ENCODE measurements around the gene CDK14. TPM values are rescaled to one million over a fixed set of nuclear protein-coding genes. Genes with fewer than 3 reads are reported as not detected.

CDK14 gene
- total and polyA plus RNA-seq, 2 donors (not counting 3 experiments of a cell fraction or from before 2014, with no cell fraction given) = 5.5 to 34.2 TPM

DNA sequence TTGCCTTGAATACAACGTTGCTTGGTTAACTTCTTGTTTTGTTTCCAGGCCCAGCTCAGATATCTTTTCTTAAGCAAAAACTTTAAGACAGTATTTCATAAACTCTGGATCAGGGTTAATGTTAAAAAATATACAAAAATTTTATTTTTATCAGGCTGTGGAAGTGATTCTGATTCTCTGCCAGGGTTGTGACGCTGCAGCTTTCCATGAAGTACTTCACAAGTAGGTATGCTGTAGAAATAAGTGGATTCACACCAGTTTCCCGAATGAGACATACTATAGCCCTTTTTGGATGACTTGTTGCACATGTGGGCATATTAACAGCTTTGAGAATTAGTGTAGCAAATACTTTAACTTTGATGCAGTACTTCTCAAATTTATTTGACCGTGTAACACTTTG is 70.1 kb downstream of the CDK14 start:
- H2AFZ ChIP-seq (ENCODE audit: low read depth, low read length) = no peak overlapping the region
- intact Hi-C loops (cut with micrococcal nuclease) (no loop called here), dilution Hi-C loops (cut with MboI; ENCODE audit: extremely low pct_ligation_motif_present, low sequenced_read_pairs) (no loop called here)
- POLR2A ChIA-PET = no interaction called here
- no peaks in the 10 kb centered on the region for H4K20me1 ChIP-seq (replicated peaks; ENCODE audit: control insufficient read depth, extremely low read depth, insufficient read depth, low read length)
- no peaks in the 10 kb centered on the region for H3K27me3 ChIP-seq (ENCODE audit: control insufficient read depth in 2 of 2, insufficient read depth in 2 of 2, low read length in 2 of 2)
- CTCF ChIA-PET = no interaction called here
- no peak overlapping the region for H3K27ac ChIP-seq (ENCODE audit: insufficient read depth, low read depth, low read length)
- DNase-seq (ENCODE audit: low read depth, low spot score) = no peak
- H3K4me3 ChIP-seq (replicated peaks in 1 of 3; ENCODE audit: insufficient read depth in 1 of 3, low read depth in 1 of 3, low read length in 3 of 3) = no peak overlapping the region
- no peak for FAIRE-seq
- no peak overlapping the region for H3K4me2 ChIP-seq (ENCODE audit: insufficient read depth, low read length)
- H3K79me2 ChIP-seq (ENCODE audit: control insufficient read depth, insufficient read depth, low read length) = peaks cover 22% of the 10 kb centered on the region
- no TSS peak for BruUV-seq (replicated peaks)
- no peaks in the 10 kb centered on the region for H3K36me3 ChIP-seq (ENCODE audit: control insufficient read depth in 2 of 2, extremely low read depth in 1 of 2, insufficient read depth in 2 of 2, low read length in 2 of 2)
- H3K9me3 ChIP-seq (replicated peaks; ENCODE audit: control insufficient read depth, insufficient read depth, low read length) = no peaks in the 10 kb centered on the region
- no peaks in the 10 kb centered on the region for H3K4me1 ChIP-seq (ENCODE audit: control insufficient read depth, extremely low read depth, insufficient read depth, low read length)
- H3K9ac ChIP-seq (replicated peaks; ENCODE audit: extremely low read depth, insufficient read depth, low read length) = no peak overlapping the region
- H3K9me1 ChIP-seq (replicated peaks; ENCODE audit: control insufficient read depth, extremely low read depth, insufficient read depth, low read length) = peaks cover 2% of the 10 kb centered on the region
- no peak for TF ChIP-seq GATA2 (IDR thresholded peaks at IDR 0.05; ENCODE audit: insufficient read depth, insufficient read length, low read depth, low read length)
- TF ChIP-seq MYC (IDR thresholded peaks at IDR 0.05; ENCODE audit: low read depth, low read length) = no peak
- TF ChIP-seq JUN (IDR thresholded peaks at IDR 0.05; ENCODE audit: borderline replicate concordance, insufficient read depth, insufficient read length, low read depth) = no peak
- TF ChIP-seq POLR2AphosphoS5 (IDR thresholded peaks at IDR 0.05; ENCODE audit: insufficient read depth, low read depth, low read length) = no peak

DNA sequence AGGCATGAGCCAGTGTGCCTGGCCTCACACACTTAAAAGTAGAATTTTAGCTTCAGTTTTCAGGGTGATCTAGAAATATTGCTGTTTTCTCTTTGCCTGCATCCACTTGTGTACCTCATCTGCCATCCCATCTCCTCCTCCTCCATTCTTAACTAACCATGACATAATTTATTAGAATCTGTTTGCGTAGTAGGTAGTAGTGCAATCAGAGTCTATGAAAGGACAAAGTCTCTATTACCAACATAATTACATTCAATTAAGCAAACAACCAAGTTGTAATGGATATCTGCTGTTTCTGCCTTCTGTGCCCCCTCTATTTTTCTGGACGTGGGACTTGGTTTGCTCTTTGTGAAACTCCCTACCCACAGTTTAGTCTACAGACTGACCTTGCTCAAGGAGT is 72.9 kb downstream of the CDK14 start:
- no TSS peak for BruUV-seq (replicated peaks)
- Histone ChIP-seq H3K79me2 (ENCODE audit: control insufficient read depth, insufficient read depth, low read length) (peaks cover 22% of the 10 kb centered on the region), H3K4me2 (ENCODE audit: insufficient read depth, low read length) (no peak overlapping the region), H3K4me3 (replicated peaks in 1 of 3; ENCODE audit: insufficient read depth in 1 of 3, low read depth in 1 of 3, low read length in 3 of 3) (no peak overlapping the region), H3K27me3 (ENCODE audit: control insufficient read depth in 2 of 2, insufficient read depth in 2 of 2, low read length in 2 of 2) (no peaks in the 10 kb centered on the region), H3K9ac (replicated peaks; ENCODE audit: extremely low read depth, insufficient read depth, low read length) (no peak overlapping the region), H3K36me3 (ENCODE audit: control insufficient read depth in 2 of 2, extremely low read depth in 1 of 2, insufficient read depth in 2 of 2, low read length in 2 of 2) (no peaks in the 10 kb centered on the region), H3K9me3 (replicated peaks; ENCODE audit: control insufficient read depth, insufficient read depth, low read length) (no peaks in the 10 kb centered on the region), H3K4me1 (ENCODE audit: control insufficient read depth, extremely low read depth, insufficient read depth, low read length) (no peaks in the 10 kb centered on the region), H3K27ac (ENCODE audit: insufficient read depth, low read depth, low read length) (no peak overlapping the region), H3K9me1 (replicated peaks; ENCODE audit: control insufficient read depth, extremely low read depth, insufficient read depth, low read length) (peaks cover 2% of the 10 kb centered on the region), H2AFZ (ENCODE audit: low read depth, low read length) (no peak overlapping the region), H4K20me1 (replicated peaks; ENCODE audit: control insufficient read depth, extremely low read depth, insufficient read depth, low read length) (no peaks in the 10 kb centered on the region)
- POLR2A ChIA-PET = no interaction called here
- FAIRE-seq = no peak
- TF ChIP-seq MYC (IDR thresholded peaks at IDR 0.05; ENCODE audit: low read depth, low read length) (no peak), POLR2AphosphoS5 (IDR thresholded peaks at IDR 0.05; ENCODE audit: insufficient read depth, low read depth, low read length) (no peak), EZH2 (IDR thresholded peaks at IDR 0.05; ENCODE audit: borderline replicate concordance, low read depth, low read length, severe bottlenecking) (no peak), JUN (IDR thresholded peaks at IDR 0.05; ENCODE audit: borderline replicate concordance, insufficient read depth, insufficient read length, low read depth) (no peak), POLR2A (IDR thresholded peaks at IDR 0.05; ENCODE audit: low read depth, low read length) (no peak), GATA2 (IDR thresholded peaks at IDR 0.05; ENCODE audit: insufficient read depth, insufficient read length, low read depth, low read length) (no peak), FOS (IDR thresholded peaks at IDR 0.05; ENCODE audit: borderline replicate concordance, insufficient read depth, low read length) (no peak)
- TF ChIP-seq, protein P1, sequence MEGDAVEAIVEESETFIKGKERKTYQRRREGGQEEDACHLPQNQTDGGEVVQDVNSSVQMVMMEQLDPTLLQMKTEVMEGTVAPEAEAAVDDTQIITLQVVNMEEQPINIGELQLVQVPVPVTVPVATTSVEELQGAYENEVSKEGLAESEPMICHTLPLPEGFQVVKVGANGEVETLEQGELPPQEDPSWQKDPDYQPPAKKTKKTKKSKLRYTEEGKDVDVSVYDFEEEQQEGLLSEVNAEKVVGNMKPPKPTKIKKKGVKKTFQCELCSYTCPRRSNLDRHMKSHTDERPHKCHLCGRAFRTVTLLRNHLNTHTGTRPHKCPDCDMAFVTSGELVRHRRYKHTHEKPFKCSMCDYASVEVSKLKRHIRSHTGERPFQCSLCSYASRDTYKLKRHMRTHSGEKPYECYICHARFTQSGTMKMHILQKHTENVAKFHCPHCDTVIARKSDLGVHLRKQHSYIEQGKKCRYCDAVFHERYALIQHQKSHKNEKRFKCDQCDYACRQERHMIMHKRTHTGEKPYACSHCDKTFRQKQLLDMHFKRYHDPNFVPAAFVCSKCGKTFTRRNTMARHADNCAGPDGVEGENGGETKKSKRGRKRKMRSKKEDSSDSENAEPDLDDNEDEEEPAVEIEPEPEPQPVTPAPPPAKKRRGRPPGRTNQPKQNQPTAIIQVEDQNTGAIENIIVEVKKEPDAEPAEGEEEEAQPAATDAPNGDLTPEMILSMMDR (IDR thresholded peaks at IDR 0.05; ENCODE audit: extremely low read depth in 1 of 2, insufficient read depth in 1 of 2, low read depth in 1 of 2, low read length in 2 of 2) = no peak
- TF ChIP-seq, protein P2, sequence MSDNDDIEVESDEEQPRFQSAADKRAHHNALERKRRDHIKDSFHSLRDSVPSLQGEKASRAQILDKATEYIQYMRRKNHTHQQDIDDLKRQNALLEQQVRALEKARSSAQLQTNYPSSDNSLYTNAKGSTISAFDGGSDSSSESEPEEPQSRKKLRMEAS (IDR thresholded peaks at IDR 0.05; ENCODE audit: insufficient read depth, insufficient read length) = no peak
- dilution Hi-C loops (cut with MboI; ENCODE audit: extremely low pct_ligation_motif_present, low sequenced_read_pairs) = no loop called here
- intact Hi-C loops (cut with micrococcal nuclease) = no loop called here
- CTCF ChIA-PET = no interaction called here
- no peak for DNase-seq (ENCODE audit: low read depth, low spot score)
